ENCODE measurements around the gene NEK7. TPM values are rescaled to one million over a fixed set of nuclear protein-coding genes. Genes with fewer than 3 reads are reported as not detected.

NEK7 gene
- total and polyA plus RNA-seq, 2 experiments from 2014 or later = 25.6 to 86.9 TPM

DNA sequence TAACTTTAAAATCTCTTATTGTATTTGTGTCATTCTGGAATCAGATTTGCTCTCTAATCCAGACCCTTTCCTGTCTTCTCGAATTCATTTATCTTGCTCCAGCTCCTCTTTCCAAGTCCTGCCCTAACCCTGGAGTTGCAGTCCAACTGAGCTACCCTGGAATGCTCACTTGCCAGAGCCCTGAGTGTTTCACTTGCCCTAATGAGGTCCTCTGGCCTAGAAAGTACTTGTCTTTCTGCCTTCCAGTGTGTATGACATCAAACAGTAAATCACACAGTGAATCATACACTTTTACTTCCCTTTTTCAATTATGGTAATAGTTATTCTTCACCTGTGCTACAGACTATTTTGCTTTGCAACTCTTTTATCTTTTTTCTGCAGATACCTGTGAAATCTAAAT is 96.9 kb downstream of the NEK7 start:
- no peaks in the 10 kb centered on the region for H3K36me3 ChIP-seq (replicated peaks; ENCODE audit: insufficient read depth, low read depth)
- WGBS (ENCODE audit: low lambda C conversion rate, missing lambda C conversion rate) = 82% methylated on average over 1 of the region's 1 CpG
- no peak for TF ChIP-seq CTCF (IDR thresholded peaks at IDR 0.05; ENCODE audit: poor library complexity)
- no peak for TF ChIP-seq EZH2 (IDR thresholded peaks at IDR 0.05; ENCODE audit: borderline replicate concordance)
- TF ChIP-seq EZH2phosphoT487 (IDR thresholded peaks at IDR 0.05; ENCODE audit: low read depth, severe bottlenecking, unreplicated experiment) = no peak
- H3K4me1 ChIP-seq (ENCODE audit: insufficient read depth) = no peaks in the 10 kb centered on the region
- peaks cover 28% of the 10 kb centered on the region for H3K79me2 ChIP-seq
- no peaks in the 10 kb centered on the region for H3K9me3 ChIP-seq (ENCODE audit: low read depth)
- no peaks in the 10 kb centered on the region for H4K20me1 ChIP-seq (ENCODE audit: insufficient read depth, poor library complexity, severe bottlenecking)
- H3K9me2 ChIP-seq (replicated peaks; ENCODE audit: insufficient read depth) = no peaks in the 10 kb centered on the region
- H3K4me2 ChIP-seq = no peak overlapping the region
- no peak overlapping the region for H3K27ac ChIP-seq
- H3K27me3 ChIP-seq = no peaks in the 10 kb centered on the region
- DNase-seq (ENCODE audit: low spot score) = no peak
- H3K4me3 ChIP-seq = no peak overlapping the region
- no peak overlapping the region for H2AFZ ChIP-seq

DNA sequence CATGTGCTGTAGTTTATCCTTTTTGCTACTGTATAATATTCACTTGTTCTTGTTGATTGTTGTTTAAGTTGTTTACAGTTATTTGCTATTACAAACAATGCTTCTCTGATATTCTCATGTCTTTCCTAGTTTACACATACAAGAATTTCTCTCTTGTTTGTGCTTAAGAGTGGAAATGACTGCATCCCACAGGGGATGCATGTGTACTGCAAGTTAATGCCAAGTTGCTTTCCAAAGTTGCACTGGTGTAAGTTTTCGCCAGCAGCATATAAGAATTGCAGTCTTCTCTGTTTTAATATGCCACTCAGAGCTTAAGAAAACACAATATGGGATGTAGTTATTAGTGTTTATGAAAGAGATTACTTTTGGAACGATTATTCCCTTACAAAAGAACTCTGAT is 97.7 kb downstream of the NEK7 start:
- Histone ChIP-seq H3K4me1 (ENCODE audit: insufficient read depth) (no peaks in the 10 kb centered on the region), H3K27ac (no peak overlapping the region), H3K4me2 (no peak overlapping the region), H3K79me2 (peaks cover 28% of the 10 kb centered on the region), H3K4me3 (no peak overlapping the region), H3K9me3 (ENCODE audit: low read depth) (no peaks in the 10 kb centered on the region), H3K27me3 (no peaks in the 10 kb centered on the region), H3K9me2 (replicated peaks; ENCODE audit: insufficient read depth) (no peaks in the 10 kb centered on the region), H3K36me3 (replicated peaks; ENCODE audit: insufficient read depth, low read depth) (no peaks in the 10 kb centered on the region), H2AFZ (no peak overlapping the region), H4K20me1 (ENCODE audit: insufficient read depth, poor library complexity, severe bottlenecking) (peaks cover 3% of the 10 kb centered on the region)
- WGBS (ENCODE audit: low lambda C conversion rate, missing lambda C conversion rate) = 91% methylated on average over 2 of the region's 2 CpGs
- DNase-seq (ENCODE audit: low spot score) = no peak
- TF ChIP-seq CTCF (IDR thresholded peaks at IDR 0.05; ENCODE audit: poor library complexity) = no peak
- TF ChIP-seq EZH2phosphoT487 (IDR thresholded peaks at IDR 0.05; ENCODE audit: low read depth, severe bottlenecking, unreplicated experiment) = no peak
- no peak for TF ChIP-seq EZH2 (IDR thresholded peaks at IDR 0.05; ENCODE audit: borderline replicate concordance)

DNA sequence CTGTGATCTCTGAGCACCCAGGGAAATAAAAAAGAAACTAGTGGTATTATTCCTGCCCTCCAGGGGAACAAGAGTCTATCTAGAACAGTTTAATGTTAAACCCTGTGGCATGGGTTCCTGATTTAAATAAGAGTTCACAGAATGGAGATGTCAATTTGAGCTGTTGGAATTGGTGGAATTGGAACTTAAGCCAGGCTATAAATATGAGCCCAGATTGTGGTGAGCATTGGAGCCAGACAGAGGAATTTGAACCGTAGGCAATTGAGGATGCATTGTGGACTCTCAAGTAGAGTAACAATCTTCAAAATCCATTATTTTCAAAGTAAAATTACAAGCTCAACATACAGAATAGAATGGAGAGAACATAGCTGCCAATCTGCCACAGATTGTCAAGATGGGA is 98.2 kb downstream of the NEK7 start:
- Histone ChIP-seq H3K36me3 (replicated peaks; ENCODE audit: insufficient read depth, low read depth) (no peaks in the 10 kb centered on the region), H3K27me3 (no peaks in the 10 kb centered on the region), H3K4me1 (ENCODE audit: insufficient read depth) (no peaks in the 10 kb centered on the region), H2AFZ (no peak overlapping the region), H4K20me1 (ENCODE audit: insufficient read depth, poor library complexity, severe bottlenecking) (peaks cover 3% of the 10 kb centered on the region), H3K4me3 (no peak overlapping the region), H3K9me3 (ENCODE audit: low read depth) (no peaks in the 10 kb centered on the region), H3K9me2 (replicated peaks; ENCODE audit: insufficient read depth) (no peaks in the 10 kb centered on the region), H3K79me2 (peaks cover 28% of the 10 kb centered on the region), H3K4me2 (no peak overlapping the region), H3K27ac (no peak overlapping the region)
- TF ChIP-seq EZH2 (IDR thresholded peaks at IDR 0.05; ENCODE audit: borderline replicate concordance) = no peak
- TF ChIP-seq EZH2phosphoT487 (IDR thresholded peaks at IDR 0.05; ENCODE audit: low read depth, severe bottlenecking, unreplicated experiment) = no peak
- TF ChIP-seq CTCF (IDR thresholded peaks at IDR 0.05; ENCODE audit: poor library complexity) = no peak
- DNase-seq (ENCODE audit: low spot score) = no peak
- WGBS (ENCODE audit: low lambda C conversion rate, missing lambda C conversion rate) = 95% methylated on average over 1 of the region's 1 CpG

GRCh38 chr1:198255784-198256183 is 99.0 kb downstream of the NEK7 start:
- H4K20me1 ChIP-seq (ENCODE audit: insufficient read depth, poor library complexity, severe bottlenecking) = peaks cover 6% of the 10 kb centered on the region
- no peak overlapping the region for H2AFZ ChIP-seq
- H3K4me1 ChIP-seq (ENCODE audit: insufficient read depth) = no peaks in the 10 kb centered on the region
- no peaks in the 10 kb centered on the region for H3K9me2 ChIP-seq (replicated peaks; ENCODE audit: insufficient read depth)
- H3K4me2 ChIP-seq = no peak overlapping the region
- peaks cover 28% of the 10 kb centered on the region for H3K79me2 ChIP-seq
- no peak for TF ChIP-seq CTCF (IDR thresholded peaks at IDR 0.05; ENCODE audit: poor library complexity)
- TF ChIP-seq EZH2phosphoT487 (IDR thresholded peaks at IDR 0.05; ENCODE audit: low read depth, severe bottlenecking, unreplicated experiment) = no peak
- no peak for TF ChIP-seq EZH2 (IDR thresholded peaks at IDR 0.05; ENCODE audit: borderline replicate concordance)
- no peak overlapping the region for H3K27ac ChIP-seq
- no peak overlapping the region for H3K4me3 ChIP-seq
- H3K27me3 ChIP-seq = no peaks in the 10 kb centered on the region
- 96% methylated on average over 1 of the region's 1 CpG for WGBS (ENCODE audit: low lambda C conversion rate, missing lambda C conversion rate)
- DNase-seq (ENCODE audit: low spot score) = no peak
- no peaks in the 10 kb centered on the region for H3K9me3 ChIP-seq (ENCODE audit: low read depth)
- no peaks in the 10 kb centered on the region for H3K36me3 ChIP-seq (replicated peaks; ENCODE audit: insufficient read depth, low read depth)
